ENCODE results near the gene RET. TPM values are rescaled to one million over a fixed set of nuclear protein-coding genes. Genes with fewer than 3 reads are reported as not detected.

The RET gene
- total RNA-seq, result 0.44 and 2.3 TPM in 2 replicates

DNA sequence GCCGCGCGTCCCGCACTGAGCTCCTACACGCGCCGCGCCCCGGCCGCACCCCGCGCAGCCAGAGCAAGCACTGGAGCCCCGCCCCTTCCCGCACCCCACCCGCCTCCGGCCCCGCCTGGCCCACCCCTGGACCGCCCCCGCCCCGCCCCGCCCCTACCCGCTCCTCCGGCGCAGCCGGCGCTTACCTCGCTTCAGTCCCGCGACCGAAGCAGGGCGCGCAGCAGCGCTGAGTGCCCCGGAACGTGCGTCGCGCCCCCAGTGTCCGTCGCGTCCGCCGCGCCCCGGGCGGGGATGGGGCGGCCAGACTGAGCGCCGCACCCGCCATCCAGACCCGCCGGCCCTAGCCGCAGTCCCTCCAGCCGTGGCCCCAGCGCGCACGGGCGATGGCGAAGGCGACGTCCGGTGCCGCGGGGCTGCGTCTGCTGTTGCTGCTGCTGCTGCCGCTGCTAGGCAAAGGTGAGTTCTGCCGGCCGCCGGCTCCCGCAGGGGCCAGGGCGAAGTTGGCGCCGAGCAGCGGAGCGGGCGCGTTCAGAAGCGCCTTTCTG is at the start of gene RET:
RET (plus strand) TSS at position 194 of the 545 bp plus-strand sequence; CDS start at position 384, 190 bp downstream.
- DNase-seq (ENCODE audit: extremely low read depth, low read depth, low spot score), result no peak

GRCh38 chr10:43027331-43027955 is 49.4 kb upstream of the RET start:
- DNase-seq (ENCODE audit: extremely low read depth, low read depth, low spot score), result no peak

DNA sequence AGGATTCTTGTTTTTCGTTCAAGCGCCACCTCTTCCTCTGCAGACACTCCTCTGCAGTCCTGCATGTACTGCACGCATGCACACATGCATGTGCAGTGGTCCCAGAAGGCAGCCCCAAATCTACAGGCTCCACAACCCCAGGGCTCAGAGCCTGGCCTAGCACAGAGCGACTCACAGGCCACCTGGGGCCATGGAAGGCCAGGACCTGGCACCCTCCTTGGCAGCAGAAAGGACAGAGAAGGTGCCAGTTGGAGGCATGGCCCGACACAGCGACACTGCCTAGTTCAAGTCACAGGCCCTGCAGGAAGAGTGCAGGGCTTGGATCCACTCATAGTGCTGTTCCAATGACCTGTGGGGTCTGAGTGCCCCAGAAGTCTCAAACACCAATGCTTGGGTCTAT is 48.7 kb upstream of the RET start:
- no peak for DNase-seq (ENCODE audit: extremely low read depth, low read depth, low spot score)

DNA sequence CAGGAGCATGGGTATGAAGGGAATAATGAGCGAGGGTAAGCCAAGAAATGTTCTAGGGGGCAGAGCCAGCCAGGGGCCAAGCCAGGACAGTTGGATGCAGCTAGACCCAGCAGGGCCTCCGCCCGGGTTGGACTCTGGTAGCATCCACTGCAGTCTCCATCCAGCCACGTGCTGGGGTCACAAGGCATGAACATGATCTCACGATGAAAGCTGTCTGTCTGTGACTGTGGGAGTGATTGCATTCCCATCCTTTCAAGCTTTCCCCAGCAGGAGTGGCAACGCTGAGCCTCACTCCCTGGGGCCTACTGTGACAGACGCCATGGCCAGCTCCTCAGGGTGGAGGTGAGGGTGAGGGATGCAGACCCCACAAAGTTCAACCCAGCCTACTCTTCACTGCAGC is 47.8 kb upstream of the RET start:
- DNase-seq (ENCODE audit: extremely low read depth, low read depth, low spot score), result no peak

DNA sequence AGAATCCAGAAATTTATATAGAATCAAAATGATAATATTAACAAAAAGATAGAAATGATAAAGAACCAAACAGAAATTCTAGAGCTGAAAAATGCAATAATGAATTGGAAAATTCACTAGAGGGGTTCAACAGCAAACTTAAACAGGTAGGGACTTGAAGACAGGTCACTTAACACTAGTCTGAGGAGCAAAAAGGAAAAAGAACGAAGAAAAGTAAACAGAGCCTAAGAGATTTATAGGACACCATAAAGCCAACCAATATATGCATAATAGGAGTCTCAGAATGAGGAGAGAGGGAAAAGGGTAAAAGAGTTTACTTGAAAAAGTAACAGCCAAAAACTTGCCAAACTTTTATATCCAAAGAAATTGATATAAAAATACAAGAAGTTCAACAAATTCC is 44.3 kb upstream of the RET start:
- DNase-seq (ENCODE audit: extremely low read depth, low read depth, low spot score), result no peak

DNA sequence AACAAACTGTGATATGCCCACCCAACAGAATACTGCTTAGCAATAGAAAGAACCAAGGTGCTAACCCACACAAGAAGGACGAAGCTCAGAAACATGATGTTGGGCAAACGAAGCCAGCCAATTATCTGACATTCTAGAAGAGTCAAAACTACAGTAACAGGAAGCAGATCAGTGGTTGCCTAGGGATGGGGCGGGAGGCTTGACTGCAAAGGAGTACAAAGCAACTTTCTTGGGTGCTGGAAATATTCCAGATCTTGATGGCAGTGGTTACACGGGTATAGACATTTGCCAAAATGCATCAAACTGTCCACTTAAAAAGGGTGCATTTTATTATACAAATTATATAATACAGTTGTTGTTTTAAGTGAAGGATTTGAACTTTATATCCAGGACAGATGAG is 41.1 kb upstream of the RET start:
- DNase-seq (ENCODE audit: extremely low read depth, low read depth, low spot score), result no peak

DNA sequence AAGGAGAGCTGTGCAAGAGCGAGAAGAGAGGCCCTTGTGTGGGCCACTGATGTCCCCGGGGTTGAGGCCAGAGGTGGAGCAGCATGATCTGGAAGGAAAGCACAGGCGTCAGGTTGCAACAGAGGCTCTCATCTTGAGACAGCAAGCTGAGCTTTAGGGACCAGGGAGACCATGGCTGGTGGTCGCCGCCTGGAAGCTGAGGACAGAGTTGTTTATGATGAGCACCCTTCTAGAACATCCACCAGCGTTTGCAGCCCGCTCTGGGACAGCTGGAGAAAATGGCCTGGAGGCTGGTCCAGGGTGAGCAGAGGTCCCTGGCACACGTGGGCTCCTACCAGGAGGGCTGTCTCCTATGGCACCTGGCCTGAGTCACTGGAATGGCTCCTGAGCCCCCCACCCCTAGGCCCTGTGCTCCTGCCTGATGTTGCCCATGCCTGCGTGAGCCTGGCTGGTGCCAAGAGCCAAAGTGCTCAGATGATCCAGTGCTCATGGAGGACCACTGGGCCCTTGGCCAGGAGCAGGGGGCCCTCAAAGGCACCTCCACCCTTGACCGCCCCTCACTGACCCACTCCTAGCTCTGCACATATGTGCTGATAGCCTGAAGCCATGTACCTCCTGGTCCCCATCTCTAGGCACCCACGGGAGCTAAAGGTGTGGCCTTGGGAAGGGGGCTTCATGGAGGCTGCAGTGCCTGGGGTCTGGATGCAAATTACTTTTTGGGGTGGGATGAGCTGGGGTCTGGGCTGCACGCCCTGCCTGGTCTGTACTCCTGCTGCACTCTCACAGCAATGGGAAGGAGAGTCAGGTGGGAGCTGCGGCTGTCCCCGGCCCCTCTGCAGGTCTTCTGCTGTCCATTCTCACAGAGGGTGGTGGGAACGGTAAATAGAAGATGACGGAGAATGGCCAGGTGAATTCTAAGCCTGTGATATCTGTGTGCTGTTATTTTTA is 40.1 kb upstream of the RET start:
- DNase-seq (ENCODE audit: extremely low read depth, low read depth, low spot score), result no peak

GRCh38 chr10:43037440-43037839 is 39.4 kb upstream of the RET start:
- DNase-seq (ENCODE audit: extremely low read depth, low read depth, low spot score), result no peak

DNA sequence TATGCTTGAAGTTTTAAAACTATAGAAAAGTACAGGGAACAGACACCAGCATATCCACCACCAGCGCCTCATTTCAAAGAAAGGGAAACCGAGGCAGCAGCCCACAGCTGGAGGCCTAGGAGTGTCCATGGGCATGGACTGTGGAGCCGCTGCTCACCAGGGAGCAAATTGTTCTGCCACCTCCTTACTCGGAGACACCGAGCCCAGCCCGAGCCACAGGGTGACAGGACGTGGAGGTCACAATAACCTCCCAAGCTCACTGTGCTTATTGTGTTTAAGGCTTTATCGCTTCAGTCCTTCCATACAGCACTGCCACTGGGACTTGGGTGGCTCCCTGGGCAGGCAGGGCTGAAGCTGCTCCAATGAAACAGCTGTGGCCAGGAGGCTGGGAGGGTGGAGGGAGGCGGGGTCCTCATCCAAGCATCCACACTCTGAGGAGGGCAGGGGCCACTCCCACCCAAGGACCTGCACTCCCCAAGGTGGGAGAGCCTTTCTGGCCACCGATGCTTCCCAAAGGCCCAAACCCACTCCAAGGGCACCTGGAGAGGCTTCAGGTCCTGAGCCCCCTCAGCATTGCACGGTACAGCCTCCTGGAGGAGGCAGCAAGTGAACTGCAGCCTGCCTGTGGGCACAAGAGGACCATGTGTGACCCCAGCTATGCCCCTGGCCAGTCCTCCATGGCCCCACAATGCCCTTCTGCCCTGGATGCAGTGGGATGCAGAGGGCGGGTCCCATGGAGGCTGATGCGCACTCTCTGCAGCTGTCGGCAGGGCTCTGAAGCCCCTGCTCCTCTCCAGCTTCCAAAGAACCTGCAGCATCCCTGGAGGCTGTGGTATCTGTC is 38.7 kb upstream of the RET start:
- no peak for DNase-seq (ENCODE audit: extremely low read depth, low read depth, low spot score)

DNA sequence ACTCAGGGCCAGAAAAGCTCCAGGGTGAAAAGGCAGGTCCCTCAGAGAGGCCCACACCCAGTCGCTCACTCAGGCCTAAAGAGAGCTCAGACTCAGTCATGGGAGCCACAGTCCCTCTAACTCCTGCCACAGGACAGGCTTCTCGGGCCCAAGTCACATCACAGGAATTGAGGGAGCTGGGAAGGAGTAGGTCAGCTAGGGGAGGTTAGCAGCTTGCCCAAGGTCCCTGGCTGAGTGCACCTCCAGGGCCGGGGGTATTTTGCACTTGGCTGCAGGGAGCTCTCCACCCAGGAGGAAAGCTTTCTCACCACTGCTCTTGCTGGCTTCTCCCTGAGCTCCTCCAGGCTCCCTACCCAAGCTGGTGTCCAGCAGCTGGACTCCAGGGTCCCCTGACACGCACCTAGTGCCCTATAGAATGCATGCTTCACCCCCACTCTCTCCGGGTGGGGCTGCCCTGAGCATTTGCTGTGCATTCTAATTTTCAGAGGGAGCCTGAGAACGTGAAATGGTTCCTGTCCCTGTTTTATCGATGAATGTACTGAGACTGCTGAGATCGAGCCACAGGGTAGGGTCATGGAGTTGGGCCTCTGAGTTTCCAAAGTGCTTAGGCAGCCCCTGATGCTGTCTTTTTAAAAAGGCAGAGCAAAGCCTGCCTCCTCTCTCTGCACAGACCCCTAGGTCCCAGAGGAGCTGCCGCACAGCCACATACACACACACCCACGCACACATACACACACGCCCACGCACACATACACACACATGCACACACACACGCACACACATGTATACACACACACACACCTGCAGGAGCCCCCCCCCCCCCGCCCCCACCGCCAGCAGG is 37.9 kb upstream of the RET start:
- no peak for DNase-seq (ENCODE audit: extremely low read depth, low read depth, low spot score)

DNA sequence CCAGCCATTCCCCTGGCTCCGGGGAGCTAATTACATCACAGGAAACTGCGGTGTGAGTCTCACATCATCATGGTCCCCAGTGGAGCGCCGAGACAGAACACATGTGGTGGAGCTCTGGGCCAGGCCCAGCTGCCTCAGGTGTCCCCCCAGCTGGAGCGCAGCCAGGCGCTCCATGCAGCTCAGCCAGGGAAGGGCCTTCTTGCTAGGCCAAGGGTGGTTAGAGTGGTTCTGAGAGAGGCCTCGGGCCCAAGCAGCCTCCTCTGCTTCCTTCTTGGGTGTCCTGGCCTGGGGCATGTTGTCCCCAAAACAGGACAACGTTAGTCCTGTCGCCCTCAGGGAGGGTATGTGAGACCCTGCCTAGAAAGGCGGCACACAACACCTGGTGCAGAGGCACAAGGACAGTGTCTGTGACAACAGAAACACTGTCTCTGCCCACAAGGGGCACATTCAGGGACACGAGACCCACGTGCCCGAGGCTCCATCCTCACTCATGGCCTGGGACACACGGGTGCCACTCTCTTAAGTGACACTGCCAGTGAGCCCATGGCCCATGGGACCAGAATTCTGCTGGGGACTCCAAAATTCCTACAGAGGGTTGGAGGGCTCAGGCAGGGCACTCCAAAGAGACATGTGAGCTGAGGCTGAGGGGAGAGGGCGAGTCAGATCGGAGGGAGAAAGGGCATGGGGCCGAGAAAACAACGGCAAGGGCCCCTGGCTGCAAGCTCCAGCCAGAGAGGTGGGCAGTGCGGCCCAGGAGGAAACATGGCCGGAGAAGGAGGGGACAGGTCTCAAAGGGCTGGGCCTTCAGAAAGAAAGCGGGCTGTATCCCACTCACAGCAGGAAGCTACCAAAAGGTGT is 37.0 kb upstream of the RET start:
- no peak for DNase-seq (ENCODE audit: extremely low read depth, low read depth, low spot score)

DNA sequence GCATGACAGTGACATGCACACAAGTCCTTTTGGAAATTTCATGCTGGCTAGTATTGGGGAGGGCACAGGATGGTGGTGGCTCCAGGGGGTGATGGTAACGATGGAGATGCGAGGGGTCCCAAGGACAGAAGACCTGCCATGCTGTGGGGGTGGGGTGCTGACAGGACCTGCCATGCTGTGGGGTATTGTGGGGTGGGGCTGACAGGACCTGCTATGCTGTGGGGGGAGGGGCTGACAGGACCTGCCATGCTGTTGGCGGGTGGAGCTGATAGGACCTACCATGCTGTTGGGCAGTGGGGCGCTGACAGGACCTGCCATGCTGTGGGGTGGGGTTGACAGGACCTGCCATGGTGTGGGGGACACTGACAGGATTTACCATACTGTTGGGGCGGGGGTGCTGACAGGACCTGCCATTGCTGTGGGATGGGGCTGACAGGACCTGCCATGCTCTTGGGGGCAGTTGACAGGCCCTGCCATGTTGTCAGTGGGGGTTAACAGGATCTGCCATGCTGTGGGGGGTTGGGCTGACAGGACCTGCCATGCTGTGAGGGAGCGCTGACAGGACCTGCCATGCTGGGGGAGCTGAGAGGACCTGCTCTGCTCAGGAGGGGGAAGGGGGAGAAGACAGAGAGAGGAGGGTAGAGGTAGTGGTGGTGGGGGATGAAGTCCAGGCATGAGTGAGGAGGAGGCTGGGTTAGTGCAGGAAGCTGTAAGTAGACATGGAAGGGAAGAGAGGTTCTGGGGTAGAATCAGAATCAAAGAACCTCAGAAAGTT is 36.2 kb upstream of the RET start:
- no peak for DNase-seq (ENCODE audit: extremely low read depth, low read depth, low spot score)

GRCh38 chr10:43041422-43042342 is 35.2 kb upstream of the RET start:
- no peak for DNase-seq (ENCODE audit: extremely low read depth, low read depth, low spot score)

DNA sequence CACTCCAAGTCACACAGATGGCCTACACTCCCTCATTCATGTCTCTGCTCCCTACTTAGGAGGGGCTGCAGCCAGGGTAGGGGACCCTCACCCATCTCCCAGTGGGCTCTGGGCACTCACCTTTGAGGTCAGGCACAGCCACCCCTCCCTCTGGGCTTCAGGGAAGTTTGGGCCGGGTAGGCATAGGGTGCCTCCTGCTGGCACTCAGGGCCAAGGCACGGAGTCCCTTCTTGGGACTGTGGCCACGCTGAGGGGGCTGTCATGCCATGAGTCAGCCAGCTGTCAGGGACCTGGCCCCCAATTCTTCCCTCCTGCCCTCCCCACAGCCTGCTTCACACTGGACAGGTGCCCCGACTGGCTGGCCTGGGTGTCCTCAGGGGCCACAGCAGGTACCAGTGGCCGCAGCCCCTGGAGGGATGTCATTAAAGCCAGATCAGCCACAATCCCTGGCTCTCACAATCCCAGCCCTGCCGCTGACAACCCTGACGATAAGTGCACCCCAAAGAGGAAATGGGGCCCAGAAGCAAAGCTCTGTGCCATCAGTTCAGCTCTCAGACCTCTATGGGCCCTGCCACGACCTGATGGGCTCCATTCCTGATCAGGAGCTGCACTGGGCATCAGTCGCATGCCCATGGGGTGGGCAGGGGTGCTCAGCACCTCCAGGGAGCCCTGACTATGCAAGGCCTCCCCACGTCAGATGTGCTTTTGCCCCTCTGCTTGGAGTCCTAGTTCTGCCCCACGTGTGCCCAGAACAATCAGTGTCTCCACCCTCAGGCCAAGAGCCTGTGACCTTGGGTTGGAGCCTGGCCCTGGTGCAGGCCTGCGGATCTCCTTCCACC is 34.1 kb upstream of the RET start:
- no peak for DNase-seq (ENCODE audit: extremely low read depth, low read depth, low spot score)

- DNase-seq (ENCODE audit: extremely low read depth, low read depth, low spot score), result no peak
Measured at GRCh38 chr10:43043342-43043772, 33.5 kb upstream of the RET start.

DNA sequence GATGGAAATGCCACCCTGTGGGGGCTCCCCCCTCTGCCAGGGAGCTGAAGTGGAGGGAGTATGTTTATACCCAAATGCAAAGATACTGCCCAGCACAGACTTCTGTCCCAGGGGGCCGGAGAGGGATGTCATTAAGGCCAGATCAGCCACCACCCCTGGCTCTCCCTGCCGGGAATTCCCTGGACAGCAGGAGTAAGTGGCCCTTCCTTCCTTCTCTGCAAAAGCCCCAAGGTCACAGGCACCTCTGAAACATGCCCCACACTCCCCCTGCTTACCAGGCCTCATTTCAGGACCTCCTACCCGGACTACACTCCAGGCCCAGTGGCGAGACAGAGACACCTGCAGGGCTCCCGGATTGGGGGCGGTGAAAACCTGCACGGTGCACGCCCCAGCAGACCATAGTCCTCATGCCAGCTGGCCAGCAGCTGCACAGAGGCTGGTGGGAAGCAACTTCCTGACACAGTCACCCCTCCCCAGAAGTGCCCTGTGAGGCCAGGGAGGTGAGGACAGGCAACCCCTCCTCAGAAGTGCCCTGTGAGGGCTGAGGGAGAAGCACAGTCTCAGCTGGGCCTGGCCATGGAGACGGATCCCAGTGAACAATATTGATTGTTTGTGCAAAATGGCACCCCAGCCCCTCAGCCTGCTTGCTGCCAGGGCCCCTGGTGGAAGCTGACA is 33.0 kb upstream of the RET start:
- DNase-seq (ENCODE audit: extremely low read depth, low read depth, low spot score), result no peak

Measured in glomerular endothelial cell (primary cell).